Measurements from ENCODE around the gene TXNL4A. TPM values are rescaled to one million over a fixed set of nuclear protein-coding genes. Genes with fewer than 3 reads are reported as not detected.

Gene TXNL4A
- total RNA-seq, 3 donors from 2014 or later (not counting 1 experiment from before 2014, with no cell fraction given), result 63.2 to 69.1 (median 66.4) TPM

GRCh38 chr18:79944126-79944731 is 44.1 kb downstream of the TXNL4A start:
- ATAC-seq (peak in 1 of 3 donors; percentile 53), DNase-seq (peak in 1 of 2 donors; percentile 58)
- Mint-ChIP-seq H3K36me3 (peaks cover 7% of the 10 kb centered on the region), H3K9me3 (no peaks in the 10 kb centered on the region), H3K4me1 (peaks cover 26 to 48% of the 10 kb centered on the region in 2 donors), H3K27ac (no peak overlapping the region), H3K4me3 (no peak overlapping the region), H3K27me3 (ENCODE audit: low read depth in 2 of 2) (no peaks in the 10 kb centered on the region)
- Histone ChIP-seq H3K36me3 (ENCODE audit: control insufficient read depth, insufficient read depth, low read length) (peaks cover 18% of the 10 kb centered on the region), H3K27me3 (ENCODE audit: control insufficient read depth, insufficient read depth, low read length) (no peaks in the 10 kb centered on the region), H3K27ac (ENCODE audit: low read length) (no peak overlapping the region), H3K4me1 (ENCODE audit: control insufficient read depth, insufficient read depth, low read length) (peaks cover 18% of the 10 kb centered on the region), H3K9me3 (ENCODE audit: control insufficient read depth, insufficient read depth, low read length) (no peaks in the 10 kb centered on the region), H3K4me3 (ENCODE audit: low read length) (no peak overlapping the region)
- WGBS (ENCODE audit: insufficient coverage), result 51% methylated on average over 11 of the region's 11 CpGs
- no peak for TF ChIP-seq CTCF (IDR thresholded peaks at IDR 0.05)
- intact Hi-C loops (cut with micrococcal nuclease), result no loop called here

- Mint-ChIP-seq H3K36me3 (peaks cover 7% of the 10 kb centered on the region), H3K4me3 (no peak overlapping the region), H3K27me3 (ENCODE audit: low read depth in 2 of 2) (no peaks in the 10 kb centered on the region), H3K27ac (no peak overlapping the region), H3K4me1 (peaks cover 25 to 45% of the 10 kb centered on the region in 2 donors), H3K9me3 (no peaks in the 10 kb centered on the region)
- ATAC-seq (no peak), DNase-seq (no peak)
- intact Hi-C loops (cut with micrococcal nuclease), result no loop called here
- H3K9me3 ChIP-seq (ENCODE audit: control insufficient read depth, insufficient read depth, low read length), result no peaks in the 10 kb centered on the region
- WGBS (ENCODE audit: insufficient coverage), result 97% methylated on average over 20 of the region's 20 CpGs
- TF ChIP-seq CTCF (IDR thresholded peaks at IDR 0.05), result no peak
- no peaks in the 10 kb centered on the region for H3K27me3 ChIP-seq (ENCODE audit: control insufficient read depth, insufficient read depth, low read length)
- no peak overlapping the region for H3K27ac ChIP-seq (ENCODE audit: low read length)
- peaks cover 16% of the 10 kb centered on the region for H3K36me3 ChIP-seq (ENCODE audit: control insufficient read depth, insufficient read depth, low read length)
- peaks cover 12% of the 10 kb centered on the region for H3K4me1 ChIP-seq (ENCODE audit: control insufficient read depth, insufficient read depth, low read length)
- no peak overlapping the region for H3K4me3 ChIP-seq (ENCODE audit: low read length)
Observed at GRCh38 chr18:79943608-79944125, 44.7 kb downstream of the TXNL4A start.

GRCh38 chr18:79942786-79943607 is 45.4 kb downstream of the TXNL4A start:
- ATAC-seq (no peak), DNase-seq (no peak)
- intact Hi-C loops (cut with micrococcal nuclease), result no loop called here
- H3K27ac Mint-ChIP-seq, result no peak overlapping the region
- Histone ChIP-seq H3K4me1 (ENCODE audit: control insufficient read depth, insufficient read depth, low read length) (peaks cover 12% of the 10 kb centered on the region), H3K4me3 (ENCODE audit: low read length) (no peak overlapping the region), H3K27me3 (ENCODE audit: control insufficient read depth, insufficient read depth, low read length) (no peaks in the 10 kb centered on the region), H3K27ac (ENCODE audit: low read length) (no peak overlapping the region), H3K36me3 (ENCODE audit: control insufficient read depth, insufficient read depth, low read length) (peaks cover 16% of the 10 kb centered on the region), H3K9me3 (ENCODE audit: control insufficient read depth, insufficient read depth, low read length) (no peaks in the 10 kb centered on the region)
- peaks cover 20 to 42% of the 10 kb centered on the region in 2 donors for H3K4me1 Mint-ChIP-seq
- 95% methylated on average over 31 of the region's 31 CpGs for WGBS (ENCODE audit: insufficient coverage)
- peaks cover 7% of the 10 kb centered on the region for H3K36me3 Mint-ChIP-seq
- H3K4me3 Mint-ChIP-seq, result no peak overlapping the region
- H3K9me3 Mint-ChIP-seq, result no peaks in the 10 kb centered on the region
- no peaks in the 10 kb centered on the region for H3K27me3 Mint-ChIP-seq (ENCODE audit: low read depth in 2 of 2)
- no peak for TF ChIP-seq CTCF (IDR thresholded peaks at IDR 0.05)

Measured in natural killer cell (primary cell).